Suprapubic skin (tissue), 3 donors: ENCODE results near the gene ATP4A.

Source experiments
- CTCF ChIP-seq, 2 donors: fragments of 200-600 bp in 1 of 2; fragments of 450-650 bp in 1 of 2; sonication (generic) in 1 of 2; IDR thresholded peaks; one replicate each; pipeline ENCODE4 v1.5.1; 2016 to 2019; ENCODE audit warnings: antibody characterized with exemption in 2 of 2, mild to moderate bottlenecking in 1 of 2, moderate library complexity in 1 of 2
- EP300 ChIP-seq: sonication (generic); formaldehyde crosslinking; IDR thresholded peaks from one replicate; pipeline ENCODE4 v1.6.1; 2017; ENCODE audit warnings: antibody characterized with exemption
- POLR2A ChIP-seq, 2 donors: fragments of 450-650 bp; IDR thresholded peaks; one replicate each; pipeline ENCODE4 v1.6.1; 2017; ENCODE audit warnings: antibody characterized with exemption in 2 of 2, mild to moderate bottlenecking in 2 of 2, moderate library complexity in 2 of 2

DNA sequence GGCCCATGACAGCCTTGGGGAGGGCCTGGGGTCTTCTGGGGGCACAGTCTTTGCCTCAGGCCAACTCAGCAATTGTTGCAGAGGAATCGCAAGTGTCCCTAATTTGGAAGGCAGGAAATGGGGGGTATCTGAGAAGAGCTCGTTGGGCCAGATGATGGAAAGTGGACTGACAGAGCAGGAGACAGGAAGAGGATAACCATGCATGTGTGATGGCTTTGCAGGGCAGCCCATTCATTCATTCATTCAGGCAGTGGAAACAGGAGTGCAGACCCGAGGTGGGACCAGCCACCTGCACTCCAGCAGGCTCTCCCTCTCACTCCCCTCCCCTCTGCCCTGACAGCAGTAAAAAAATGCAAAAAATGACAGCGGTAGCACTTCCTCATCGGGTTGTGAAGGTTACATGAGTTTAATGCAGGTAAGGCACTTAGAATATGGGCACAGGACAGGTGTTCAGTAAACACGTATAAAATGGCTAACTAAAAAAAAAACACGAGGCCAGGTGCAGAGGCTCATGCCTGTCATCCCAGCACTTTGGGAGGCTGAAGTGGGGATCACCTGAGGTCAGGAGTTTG is 23.0 kb downstream of the ATP4A start:
- TF ChIP-seq EP300 (no peak), CTCF (IDR thresholded peaks at IDR 0.05) (no peak), POLR2A (IDR thresholded peaks at IDR 0.05) (no peak)
